IPS DF 6.9 (cell line): ENCODE results near the gene GFRA1.

ENCODE experiments used
- DNase-seq: peaks from one replicate; pipeline ENCODE4 v3.0.0-alpha.2; 2013; ENCODE audit warnings: low read depth, low spot score
- H3K27ac ChIP-seq: one replicate; pipeline ENCODE4 v1.5.1; 2013; ENCODE audit warnings: low read length, control low read depth
- H3K27me3 ChIP-seq: 2 replicates; pipeline ENCODE4 v1.6.1; 2013; ENCODE audit warnings: mild to moderate bottlenecking, low read length; ENCODE audit not compliant: control insufficient read depth, insufficient read depth
- H3K36me3 ChIP-seq: 2 replicates; pipeline ENCODE4 v1.6.1; 2013; ENCODE audit warnings: low read length; ENCODE audit not compliant: control insufficient read depth, insufficient read depth
- H3K4me1 ChIP-seq: 2 replicates; pipeline ENCODE4 v1.6.1; 2013; ENCODE audit warnings: low read length; ENCODE audit not compliant: control insufficient read depth, insufficient read depth
- H3K4me3 ChIP-seq: 2 replicates; pipeline ENCODE4 v1.5.1; 2013; ENCODE audit warnings: mild to moderate bottlenecking, low read length
- H3K9me3 ChIP-seq: 2 replicates; pipeline ENCODE4 v1.6.1; 2013; ENCODE audit warnings: low read length, inconsistent platforms; ENCODE audit not compliant: control insufficient read depth, insufficient read depth
- WGBS: extraction: QIAGEN DNeasy Blood & Tissue Kit; methylation state at CpG from one replicate; pipeline ENCODE4 v1.1.7; 2013; ENCODE audit warnings: mixed read lengths, missing lambda C conversion rate; ENCODE audit not compliant: insufficient read length, insufficient coverage; 5-methylcytosine and 5-hydroxymethylcytosine counted together

Gene GFRA1

GRCh38 chr10:116106611-116107010, 166.4 kb downstream of the GFRA1 start:
- WGBS: no CpG with 5 or more reads among the region's 5 CpGs
- H3K27me3 ChIP-seq: no peaks in the 10 kb centered on the region

DNA sequence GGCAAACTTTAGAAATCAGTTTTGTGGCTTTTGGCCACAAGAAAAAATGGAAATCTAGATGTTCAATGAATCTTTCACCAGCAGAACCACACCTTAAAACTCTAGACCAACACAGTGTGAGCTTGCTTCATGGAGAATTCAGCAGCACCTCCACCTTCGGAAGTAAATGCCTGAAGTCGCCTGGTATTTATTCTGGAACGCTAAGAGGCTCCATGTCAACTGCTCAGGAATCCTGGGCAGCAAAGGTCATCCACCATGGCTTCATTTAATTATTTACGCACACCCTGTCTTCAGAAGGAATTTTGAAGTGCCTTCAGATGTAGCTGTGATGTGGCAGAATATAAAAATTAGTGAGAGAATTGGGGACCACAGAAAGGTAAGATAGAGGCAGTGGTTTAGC, 167.7 kb downstream of the GFRA1 start:
- Histone ChIP-seq H3K4me3 (no peak overlapping the region), H3K27me3 (no peaks in the 10 kb centered on the region), H3K27ac (no peak overlapping the region), H3K4me1 (no peaks in the 10 kb centered on the region), H3K9me3 (no peaks in the 10 kb centered on the region), H3K36me3 (no peaks in the 10 kb centered on the region)
- DNase-seq: no peak
- no CpG with 5 or more reads among the region's 4 CpGs for WGBS

More at GRCh38 chr10:116106611-116107010, 166.4 kb downstream of the GFRA1 start:
- no peak for DNase-seq
- no peaks in the 10 kb centered on the region for H3K4me1 ChIP-seq
- no peak overlapping the region for H3K4me3 ChIP-seq
- no peaks in the 10 kb centered on the region for H3K36me3 ChIP-seq
- no peak overlapping the region for H3K27ac ChIP-seq
- no peaks in the 10 kb centered on the region for H3K9me3 ChIP-seq

DNA sequence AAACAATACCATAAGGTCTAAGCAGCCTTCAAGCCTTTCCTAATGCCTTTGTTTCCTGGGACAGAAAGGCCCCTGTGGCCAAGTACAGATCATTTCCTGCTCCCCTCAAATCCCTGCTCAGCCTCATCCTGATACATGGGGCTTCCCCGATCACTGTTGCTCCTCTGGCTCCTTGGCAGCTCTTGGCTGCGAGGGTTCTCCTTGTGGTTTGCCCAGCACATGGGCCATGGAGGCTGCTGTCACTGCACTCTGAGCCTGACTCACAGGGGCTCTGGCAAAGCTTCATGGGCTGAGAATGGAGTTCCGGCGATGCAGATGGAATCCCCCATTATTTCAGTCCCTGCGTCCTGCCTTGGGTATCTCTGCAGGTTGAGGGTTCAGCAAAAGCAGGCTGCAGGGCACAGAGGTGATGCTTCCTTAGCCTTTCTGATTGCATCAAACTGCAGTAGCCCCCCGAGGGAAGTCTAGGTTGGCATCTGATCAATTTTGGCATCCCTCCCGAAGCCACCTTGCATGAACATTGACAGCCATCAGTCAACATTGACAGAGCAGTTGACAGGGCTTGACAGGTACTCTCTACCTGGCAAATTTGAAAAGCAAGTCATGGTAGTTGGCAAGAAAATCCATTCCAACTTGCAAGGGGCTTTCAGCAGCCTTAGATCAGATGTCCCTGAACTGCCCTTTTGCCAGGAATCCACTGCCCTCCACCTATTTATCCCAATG, 168.6 kb downstream of the GFRA1 start:
- WGBS: no CpG with 5 or more reads among the region's 7 CpGs
- no peak for DNase-seq
- Histone ChIP-seq H3K9me3 (no peaks in the 10 kb centered on the region), H3K4me3 (no peak overlapping the region), H3K36me3 (no peaks in the 10 kb centered on the region), H3K27me3 (no peaks in the 10 kb centered on the region), H3K27ac (no peak overlapping the region), H3K4me1 (no peaks in the 10 kb centered on the region)

DNA sequence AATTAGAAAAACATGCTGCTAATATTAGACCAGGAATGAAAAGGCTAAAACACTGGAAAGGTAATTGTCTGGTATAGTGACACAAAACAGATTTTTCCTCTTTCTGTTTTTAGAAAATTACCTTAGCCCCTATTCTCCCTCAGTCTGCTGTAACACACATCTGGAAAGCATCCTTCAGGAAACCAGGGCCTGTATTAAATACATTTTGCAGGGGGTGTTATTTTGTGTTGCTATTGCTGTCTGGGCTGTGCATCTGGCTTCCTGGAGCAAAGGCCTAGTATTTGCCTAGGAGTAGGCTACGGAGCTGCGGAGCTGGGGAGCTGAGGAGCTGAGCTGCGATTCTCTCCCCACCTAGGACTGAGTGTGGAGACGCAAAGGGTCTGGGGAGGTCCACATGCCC, 169.3 kb downstream of the GFRA1 start:
- Histone ChIP-seq H3K4me1 (no peaks in the 10 kb centered on the region), H3K4me3 (no peak overlapping the region), H3K9me3 (no peaks in the 10 kb centered on the region), H3K36me3 (no peaks in the 10 kb centered on the region), H3K27me3 (no peaks in the 10 kb centered on the region), H3K27ac (no peak overlapping the region)
- no CpG with 5 or more reads among the region's 4 CpGs for WGBS
- DNase-seq: no peak

GRCh38 chr10:116101616-116102315, 171.2 kb downstream of the GFRA1 start:
- H3K4me1 ChIP-seq: no peaks in the 10 kb centered on the region
- DNase-seq: no peak
- no peaks in the 10 kb centered on the region for H3K27me3 ChIP-seq
- no peaks in the 10 kb centered on the region for H3K9me3 ChIP-seq
- WGBS: no CpG with 5 or more reads among the region's 5 CpGs
- no peak overlapping the region for H3K27ac ChIP-seq
- no peak overlapping the region for H3K4me3 ChIP-seq
- no peaks in the 10 kb centered on the region for H3K36me3 ChIP-seq

- no peaks in the 10 kb centered on the region for H3K27me3 ChIP-seq
- no peak for DNase-seq
- no peak overlapping the region for H3K4me3 ChIP-seq
- no peaks in the 10 kb centered on the region for H3K9me3 ChIP-seq
- no peak overlapping the region for H3K27ac ChIP-seq
- no CpG with 5 or more reads among the region's 3 CpGs for WGBS
- H3K36me3 ChIP-seq: no peaks in the 10 kb centered on the region
- H3K4me1 ChIP-seq: no peaks in the 10 kb centered on the region
These were observed 172.0 kb downstream of the GFRA1 start for GRCh38 chr10:116100984-116101383.

- Histone ChIP-seq H3K27me3 (no peaks in the 10 kb centered on the region), H3K4me3 (no peak overlapping the region), H3K9me3 (no peaks in the 10 kb centered on the region), H3K36me3 (no peaks in the 10 kb centered on the region), H3K27ac (no peak overlapping the region), H3K4me1 (no peaks in the 10 kb centered on the region)
- no CpG with 5 or more reads among the region's 5 CpGs for WGBS
- DNase-seq: no peak
These were observed 174.0 kb downstream of the GFRA1 start for GRCh38 chr10:116099023-116099420.

DNA sequence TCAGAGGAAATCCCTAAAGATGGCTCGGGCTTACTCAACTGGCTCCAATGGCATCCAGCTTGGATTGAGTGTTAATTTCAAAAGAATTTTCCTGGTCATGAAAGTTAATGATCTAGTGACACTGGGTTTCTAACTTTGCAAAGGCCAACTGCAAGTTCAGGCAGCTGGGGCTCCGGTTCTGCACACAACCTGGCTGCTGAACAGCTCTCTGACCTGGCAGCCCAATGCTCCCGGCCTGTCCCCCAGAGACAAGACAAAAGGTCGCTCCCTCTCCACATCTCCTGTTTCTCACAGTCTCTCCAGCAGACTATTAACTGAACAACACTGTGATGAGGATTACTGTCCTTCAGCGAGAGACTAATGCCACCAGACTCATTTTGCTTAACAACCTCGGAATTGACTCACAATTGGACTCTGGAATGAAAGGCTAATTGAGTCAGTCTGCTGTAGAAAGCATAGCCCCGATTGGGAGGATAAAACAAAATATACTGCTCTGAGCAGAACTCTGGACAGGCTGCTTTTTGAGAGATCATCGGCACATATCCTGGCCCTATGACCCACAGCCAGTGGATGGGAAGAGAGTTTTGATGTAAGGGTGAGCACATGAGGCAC, 174.5 kb downstream of the GFRA1 start:
- WGBS: no CpG with 5 or more reads among the region's 8 CpGs
- Histone ChIP-seq H3K4me3 (no peak overlapping the region), H3K9me3 (no peaks in the 10 kb centered on the region), H3K27ac (no peak overlapping the region), H3K36me3 (no peaks in the 10 kb centered on the region), H3K4me1 (no peaks in the 10 kb centered on the region), H3K27me3 (no peaks in the 10 kb centered on the region)
- no peak for DNase-seq

- no peaks in the 10 kb centered on the region for H3K9me3 ChIP-seq
- DNase-seq: no peak
- WGBS: no CpG with 5 or more reads among the region's 7 CpGs
- no peak overlapping the region for H3K4me3 ChIP-seq
- H3K27ac ChIP-seq: no peak overlapping the region
- H3K36me3 ChIP-seq: no peaks in the 10 kb centered on the region
- H3K4me1 ChIP-seq: no peaks in the 10 kb centered on the region
- no peaks in the 10 kb centered on the region for H3K27me3 ChIP-seq
These were observed 175.7 kb downstream of the GFRA1 start for GRCh38 chr10:116097239-116097784.

DNA sequence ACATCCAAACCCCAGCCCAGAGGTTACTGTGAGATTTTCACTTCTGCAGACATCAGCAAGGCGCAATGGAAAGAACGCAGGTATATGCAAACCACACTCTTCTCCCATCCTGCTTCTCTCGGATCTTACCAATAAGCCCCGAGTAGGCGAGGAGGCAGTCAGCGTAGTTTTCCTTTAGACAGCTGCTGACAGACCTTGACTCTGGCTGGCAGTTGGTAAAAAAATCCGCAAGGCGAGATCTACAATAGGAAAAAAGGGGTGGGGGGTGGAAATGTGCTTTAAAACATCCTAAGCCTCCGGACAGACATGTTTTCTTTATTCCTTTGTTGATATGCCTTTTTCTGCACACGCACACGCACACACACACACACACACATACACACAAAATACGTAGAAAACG, 176.5 kb downstream of the GFRA1 start:
- H3K36me3 ChIP-seq: no peaks in the 10 kb centered on the region
- no CpG with 5 or more reads among the region's 13 CpGs for WGBS
- no peaks in the 10 kb centered on the region for H3K27me3 ChIP-seq
- no peaks in the 10 kb centered on the region for H3K4me1 ChIP-seq
- no peak overlapping the region for H3K4me3 ChIP-seq
- H3K9me3 ChIP-seq: no peaks in the 10 kb centered on the region
- no peak for DNase-seq
- H3K27ac ChIP-seq: no peak overlapping the region
